NOMO-1 (cell line): ENCODE data around the gene GYG1.
"Not testable (repeated sequence)": the region's sequence is repeated elsewhere in the genome, so short reads cannot be mapped to it uniquely, and the experiment has no call there.

Experiments used
- DNase-seq, 2 experiments: peaks; one replicate each; lab custom pipeline; 2025; ENCODE audit not compliant: unreplicated experiment in 2 of 2; lab: John Stamatoyannopoulos, UW

GYG1 gene

GRCh38 chr3:148981273-148981672, 10.1 kb upstream of the GYG1 start:
- DNase-seq, result no peak

GRCh38 chr3:148987551-148987950, 3.8 kb upstream of the GYG1 start:
- not testable (repeated sequence) for DNase-seq

GRCh38 chr3:148990236-148990635, 1.1 kb upstream of the GYG1 start:
- DNase-seq, result peak; percentile 85 to 94

DNA sequence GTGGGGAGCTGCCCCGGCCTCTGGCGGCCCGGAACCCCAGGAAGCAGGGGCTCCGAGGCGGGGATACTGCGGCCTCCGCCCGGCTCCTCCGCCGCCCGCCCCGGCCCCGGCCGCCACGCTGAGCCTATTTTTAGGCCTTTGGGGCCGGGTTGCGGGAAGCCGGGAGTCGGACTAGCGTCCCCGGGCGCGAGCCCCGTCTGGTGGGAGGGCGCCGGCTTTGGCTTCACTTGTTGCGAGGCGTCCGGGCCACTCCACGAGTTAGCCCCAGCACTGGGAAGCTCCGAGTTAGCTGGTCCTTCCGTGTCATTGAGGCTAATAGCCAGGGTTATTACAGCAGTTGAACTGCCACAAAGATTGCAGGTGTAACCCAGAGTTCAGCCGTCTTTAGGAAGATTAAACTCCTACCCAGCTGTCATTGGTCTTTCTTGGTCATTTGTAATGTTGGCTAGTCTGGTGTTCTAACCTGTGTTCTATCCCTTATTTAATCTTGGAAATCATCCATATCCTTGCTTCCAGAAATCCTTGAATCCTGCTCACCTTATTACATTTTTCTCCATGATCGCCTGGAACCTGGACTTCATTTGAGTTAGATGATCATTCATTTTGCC, 791 bp downstream of the GYG1 start:
- peak in 1 of 2 experiments; percentile 48 for DNase-seq

DNA sequence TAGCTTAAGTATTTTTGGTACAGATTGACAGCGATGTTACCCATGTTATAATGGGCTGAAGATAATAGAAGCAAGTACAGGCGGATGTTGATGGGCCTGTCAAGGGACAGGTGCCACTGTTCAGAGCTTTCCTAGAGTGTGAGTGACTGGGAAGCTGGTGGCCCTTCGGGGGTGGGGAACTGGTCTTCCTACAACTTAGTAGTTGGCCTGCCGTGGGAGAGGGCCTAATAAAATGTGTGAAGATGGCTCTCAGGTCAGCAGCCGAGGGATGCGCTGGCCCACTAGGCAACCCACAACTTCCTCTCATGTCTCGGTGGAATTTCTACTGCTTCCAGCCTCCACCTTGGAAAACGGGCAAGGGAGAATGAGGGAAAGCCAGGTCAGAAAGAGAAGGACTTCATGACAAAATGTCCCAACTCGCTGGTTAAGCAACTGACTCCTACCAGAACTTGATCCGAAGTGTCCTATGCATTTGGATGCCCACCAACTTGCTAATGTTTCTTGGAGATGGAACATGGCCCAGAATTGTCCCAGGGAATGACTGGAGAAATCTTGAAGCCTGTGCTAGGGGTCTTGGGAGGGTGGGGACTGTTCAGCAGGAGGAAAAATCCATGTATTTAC, 1.4 kb downstream of the GYG1 start:
- DNase-seq, result no peak

DNA sequence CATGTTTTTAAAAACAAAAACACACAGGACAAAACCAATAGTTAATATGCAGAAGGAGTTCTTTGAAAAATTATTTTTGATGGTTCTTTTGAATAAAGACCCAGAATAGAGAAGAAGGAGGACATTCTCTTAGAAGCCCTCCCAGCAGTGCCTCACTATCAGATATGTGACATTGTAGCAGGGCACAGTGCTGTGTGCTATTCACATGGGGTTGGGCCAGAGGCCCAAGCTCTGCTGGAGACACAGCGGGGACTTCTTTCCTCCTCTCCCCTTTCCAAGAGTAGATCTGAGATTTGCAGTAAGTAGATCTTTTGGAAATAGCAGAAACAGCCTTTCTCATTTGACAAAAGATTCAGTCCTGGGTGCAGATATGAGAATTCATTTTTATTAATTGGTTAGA, 6.3 kb downstream of the GYG1 start:
- DNase-seq, result no peak

DNA sequence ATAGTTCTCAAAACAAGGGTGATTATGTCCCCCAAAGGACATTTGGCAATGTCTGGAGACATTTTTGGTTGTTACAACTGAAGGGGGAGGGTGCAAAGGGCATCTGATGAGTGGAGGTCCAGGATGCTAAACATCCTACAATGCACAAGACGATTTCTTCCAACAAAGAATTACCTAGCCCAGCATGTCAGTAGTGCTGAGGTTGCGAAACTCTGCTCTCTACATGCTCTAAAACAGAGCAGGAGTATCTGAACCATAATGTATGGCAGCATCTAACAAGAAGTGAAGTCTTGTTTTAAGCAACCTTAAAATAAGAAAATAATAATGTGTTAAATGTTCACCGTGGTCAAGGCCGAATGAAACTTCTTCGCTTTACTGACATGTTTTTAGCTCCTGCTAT, 7.0 kb downstream of the GYG1 start:
- peak in 1 of 2 experiments; percentile 41 for DNase-seq

DNA sequence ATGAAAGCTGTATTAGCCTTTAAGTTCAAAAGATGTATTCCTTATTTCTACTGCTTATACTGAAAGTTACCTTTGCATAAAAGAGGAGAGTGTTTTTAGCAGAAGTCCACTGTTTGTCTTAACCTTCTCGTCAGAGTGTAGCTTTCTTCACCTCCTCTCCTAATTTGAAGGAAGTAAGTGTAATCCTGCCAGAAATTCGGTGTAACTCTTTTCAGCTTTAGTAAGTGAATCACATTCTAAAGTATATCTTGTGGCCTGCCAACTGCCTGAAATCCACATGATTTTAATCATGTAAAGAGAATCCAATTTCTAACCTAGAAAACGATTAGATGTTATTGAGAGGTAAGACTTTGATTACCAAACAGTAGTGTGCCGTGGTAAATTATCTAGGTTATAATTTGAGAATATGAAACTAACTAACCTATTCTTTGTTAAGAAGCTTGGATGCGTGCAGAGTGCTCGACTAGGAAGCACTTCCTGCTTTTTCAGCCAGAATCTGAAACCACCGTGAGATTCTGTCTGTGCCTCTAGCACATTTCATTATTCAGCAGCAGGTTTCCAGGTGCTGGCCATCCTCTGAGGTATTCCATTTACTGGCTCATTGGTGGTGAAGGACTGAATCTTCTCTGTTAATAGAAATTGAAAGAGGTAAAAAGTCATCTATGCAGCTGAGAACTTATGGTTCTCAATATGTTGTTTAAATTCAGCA, 7.5 kb downstream of the GYG1 start:
- peak; percentile 54 to 72 for DNase-seq

DNA sequence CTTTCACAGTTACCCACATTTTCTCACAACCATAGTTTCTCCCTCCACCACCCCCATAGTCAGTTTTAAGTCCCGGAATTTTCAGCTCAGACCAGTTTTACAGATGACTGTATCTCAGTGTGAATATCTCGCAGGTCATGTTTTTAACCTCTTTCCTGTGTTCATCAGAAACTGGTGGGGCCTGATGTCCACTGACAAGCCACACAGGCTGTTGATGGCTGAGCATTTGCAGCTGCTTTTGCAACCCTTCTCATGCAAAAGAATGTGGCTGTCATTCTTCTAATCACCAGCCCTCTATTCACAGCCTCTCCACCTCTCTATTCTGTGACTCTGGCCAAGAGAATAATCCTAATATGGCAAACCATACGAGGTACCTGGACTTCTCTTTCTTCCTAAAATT, 8.5 kb downstream of the GYG1 start:
- DNase-seq, result peak; percentile 59 to 76

GRCh38 chr3:149000206-149000745, 8.9 kb downstream of the GYG1 start:
- peak; percentile 83 to 99 for DNase-seq

GRCh38 chr3:149001727-149002126, 10.4 kb downstream of the GYG1 start:
- no peak for DNase-seq

- DNase-seq, result no peak
Observed at GRCh38 chr3:149003653-149004305, 12.4 kb downstream of the GYG1 start.

GRCh38 chr3:149004622-149005021, 13.3 kb downstream of the GYG1 start:
- no peak for DNase-seq

GRCh38 chr3:149005416-149005815, 14.1 kb downstream of the GYG1 start:
- DNase-seq, result no peak

GRCh38 chr3:149007567-149008257, 16.4 kb downstream of the GYG1 start:
- no peak for DNase-seq

DNA sequence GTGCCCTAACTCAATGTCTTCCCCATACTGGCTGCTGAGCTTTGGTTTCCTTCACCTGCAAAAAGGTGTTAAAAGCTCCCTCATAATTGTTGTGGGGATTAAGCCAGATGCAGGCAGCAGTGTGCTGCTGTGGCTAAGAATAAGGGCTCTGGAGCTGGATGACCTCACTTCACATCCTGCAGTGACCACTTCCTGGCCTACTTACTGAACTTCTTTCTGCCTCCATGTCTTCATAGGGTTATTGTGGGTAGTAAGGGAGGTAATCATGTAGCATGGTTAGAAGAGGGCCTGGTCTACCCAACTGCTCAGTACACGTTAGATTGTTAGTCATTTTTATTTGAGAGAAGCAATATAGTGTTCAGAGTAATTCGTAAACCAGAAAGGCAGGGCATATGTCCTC, 18.4 kb downstream of the GYG1 start:
- DNase-seq, result no peak

DNA sequence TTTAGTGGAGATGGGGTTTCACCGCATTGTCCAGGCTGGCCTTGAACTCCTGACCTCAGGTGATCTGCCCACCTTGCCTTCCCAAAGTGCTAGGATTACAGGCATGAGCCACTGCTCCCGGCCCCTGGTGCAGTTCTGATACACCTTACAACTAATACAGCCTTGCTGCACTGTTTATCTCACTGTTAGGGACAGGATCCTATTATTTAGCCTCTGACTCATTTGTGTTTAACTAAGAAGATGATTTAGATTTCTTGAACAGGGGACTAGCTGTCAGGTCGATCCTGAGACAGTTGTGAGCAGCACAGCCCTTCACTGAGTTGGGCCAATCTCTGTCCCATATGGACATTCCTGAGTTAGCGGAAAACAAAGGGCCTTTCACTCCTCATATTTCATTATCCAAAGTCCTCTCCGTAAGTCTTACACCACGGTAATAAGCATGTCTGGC, 19.2 kb downstream of the GYG1 start:
- DNase-seq, result no peak

GRCh38 chr3:149010966-149011365, 19.6 kb downstream of the GYG1 start:
- no peak for DNase-seq

- DNase-seq, result no peak
Observed at GRCh38 chr3:149011676-149012075, 20.3 kb downstream of the GYG1 start.

GRCh38 chr3:149013726-149014125, 22.4 kb downstream of the GYG1 start:
- DNase-seq, result no peak

GRCh38 chr3:149015393-149015792, 24.1 kb downstream of the GYG1 start:
- no peak for DNase-seq
